Karpas-422 (cell line): ENCODE measurements around the gene SMTNL2. TPM values are rescaled to one million over a fixed set of nuclear protein-coding genes. Genes with fewer than 3 reads are reported as not detected.

Experiments
- DNase-seq: peaks from one replicate; pipeline ENCODE4 v3.0.0-alpha.2; 2015
- H2AFZ ChIP-seq: fragments of 200-600 bp; sonication (generic); 2 replicates; pipeline ENCODE4 v1.6.1; 2014; ENCODE audit warnings: antibody characterized with exemption, low read length, mixed read lengths
- H3K27ac ChIP-seq: fragments of 200-600 bp; sonication (generic); 2 replicates; pipeline ENCODE4 v1.5.1; 2014; ENCODE audit warnings: mild to moderate bottlenecking, low read length, moderate library complexity
- H3K27me3 ChIP-seq: fragments of 200-600 bp; sonication (generic); 2 replicates; pipeline ENCODE4 v1.6.1; 2014; ENCODE audit warnings: low read length, mixed read lengths
- H3K36me3 ChIP-seq: fragments of 200-600 bp; sonication (generic); 2 replicates; pipeline ENCODE4 v1.6.1; 2014; ENCODE audit warnings: low read length, mixed read lengths; ENCODE audit not compliant: insufficient read depth
- H3K4me1 ChIP-seq: fragments of 200-600 bp; sonication (generic); 2 replicates; pipeline ENCODE4 v1.6.1; 2014; ENCODE audit warnings: mild to moderate bottlenecking, low read length, mixed read lengths
- H3K4me2 ChIP-seq: fragments of 200-600 bp; sonication (generic); 2 replicates; pipeline ENCODE4 v1.6.1; 2014; ENCODE audit warnings: low read length, low read depth, mild to moderate bottlenecking; ENCODE audit not compliant: poor library complexity, severe bottlenecking
- H3K4me3 ChIP-seq: fragments of 200-600 bp; sonication (generic); 2 replicates; pipeline ENCODE4 v1.5.1; 2014; ENCODE audit warnings: mild to moderate bottlenecking, antibody characterized with exemption, low read length, mixed read lengths
- H3K79me2 ChIP-seq: fragments of 200-600 bp; sonication (generic); 2 replicates; pipeline ENCODE4 v1.6.1; 2014; ENCODE audit warnings: mild to moderate bottlenecking, low read length, mixed read lengths
- H3K9ac ChIP-seq: fragments of 200-600 bp; sonication (generic); 2 replicates; pipeline ENCODE4 v1.6.0; 2014; ENCODE audit warnings: low read length
- H3K9me2 ChIP-seq: fragments of 200-600 bp; sonication (generic), shearing (Covaris generic); replicated peaks from 2 replicates; pipeline ENCODE4 v1.6.0; 2014; ENCODE audit warnings: mild to moderate bottlenecking, low read length, moderate library complexity; ENCODE audit not compliant: insufficient read depth
- H3K9me3 ChIP-seq: fragments of 300-700, 200-600 bp; sonication (generic); 2 replicates; pipeline ENCODE4 v1.6.1; 2014; ENCODE audit warnings: low read length, mixed read lengths
- H4K20me1 ChIP-seq: fragments of 200-600 bp; sonication (generic); 2 replicates; pipeline ENCODE4 v1.6.1; 2014; ENCODE audit warnings: mild to moderate bottlenecking, antibody characterized with exemption, low read length, low read depth; ENCODE audit not compliant: insufficient read depth
- total RNA-seq: library from RNA; depleted of rRNA; stranded (reverse); fragments of >200 nt; shearing (Covaris generic); gene quantifications from 2 replicates; pipeline ENCODE4 v1.2.3, GENCODE V29; 2014; ENCODE audit warnings: low replicate concordance; rRNA removed

Gene SMTNL2
- 0.45 TPM in 1 of 2 replicates, not detected in the other for total RNA-seq

GRCh38 chr17:4584101-4584916 is at the start of gene SMTNL2:
Gene SMTNL2 (plus strand): TSS chr17:4584529. CDS start chr17:4584606, 77 bp downstream.
- Histone ChIP-seq H3K36me3 (no peaks in the 10 kb centered on the region), H3K9me3 (no peaks in the 10 kb centered on the region), H3K27me3 (no peaks in the 10 kb centered on the region), H3K27ac (no peak within 1 kb of the TSS), H3K79me2 (no peaks in the 10 kb centered on the region), H3K4me3 (no peak within 1 kb of the TSS), H4K20me1 (no peaks in the 10 kb centered on the region), H3K4me2 (no peak within 1 kb of the TSS), H2AFZ (no peak within 1 kb of the TSS), H3K4me1 (no peaks in the 10 kb centered on the region), H3K9me2 (no peaks in the 10 kb centered on the region), H3K9ac (no peak within 1 kb of the TSS)
- no peak for DNase-seq

- Histone ChIP-seq H3K4me3 (no peak overlapping the region), H4K20me1 (peaks cover 17% of the 10 kb centered on the region; the same call in 1 of the 2 replicates), H3K79me2 (no peaks in the 10 kb centered on the region), H3K27me3 (no peaks in the 10 kb centered on the region), H3K9me2 (no peaks in the 10 kb centered on the region), H3K9ac (no peak overlapping the region), H2AFZ (no peak overlapping the region), H3K36me3 (peaks cover 3% of the 10 kb centered on the region; the same call in 1 of the 2 replicates), H3K27ac (no peak overlapping the region), H3K9me3 (no peaks in the 10 kb centered on the region), H3K4me2 (no peak overlapping the region), H3K4me1 (no peaks in the 10 kb centered on the region)
- DNase-seq = peak; percentile 70
Observed at GRCh38 chr17:4534928-4535666, 49.2 kb upstream of the SMTNL2 start.

GRCh38 chr17:4535667-4536258 is 48.6 kb upstream of the SMTNL2 start:
- no peaks in the 10 kb centered on the region for H3K9me3 ChIP-seq
- H3K4me2 ChIP-seq = no peak overlapping the region
- H3K4me3 ChIP-seq = no peak overlapping the region
- no peaks in the 10 kb centered on the region for H3K27me3 ChIP-seq
- H3K4me1 ChIP-seq = no peaks in the 10 kb centered on the region
- no peak overlapping the region for H3K9ac ChIP-seq
- H3K79me2 ChIP-seq = no peaks in the 10 kb centered on the region
- no peak for DNase-seq
- peaks cover 3% of the 10 kb centered on the region; the same call in 1 of the 2 replicates for H3K36me3 ChIP-seq
- H2AFZ ChIP-seq = no peak overlapping the region
- H3K9me2 ChIP-seq = no peaks in the 10 kb centered on the region
- no peak overlapping the region for H3K27ac ChIP-seq
- peaks cover 20% of the 10 kb centered on the region; the same call in 1 of the 2 replicates for H4K20me1 ChIP-seq

GRCh38 chr17:4536259-4536741 is 48.0 kb upstream of the SMTNL2 start:
- Histone ChIP-seq H3K27me3 (no peaks in the 10 kb centered on the region), H3K4me1 (no peaks in the 10 kb centered on the region), H3K4me2 (no peak overlapping the region), H3K79me2 (no peaks in the 10 kb centered on the region), H4K20me1 (peaks cover 21% of the 10 kb centered on the region; the same call in 1 of the 2 replicates), H3K9me2 (no peaks in the 10 kb centered on the region), H3K27ac (no peak overlapping the region), H3K36me3 (peaks cover 4% of the 10 kb centered on the region; the same call in 1 of the 2 replicates), H3K9me3 (no peaks in the 10 kb centered on the region), H2AFZ (no peak overlapping the region), H3K4me3 (no peak overlapping the region), H3K9ac (no peak overlapping the region)
- DNase-seq = peak; percentile 58

GRCh38 chr17:4536742-4537411 is 47.5 kb upstream of the SMTNL2 start:
- no peaks in the 10 kb centered on the region for H3K4me1 ChIP-seq
- H3K9me3 ChIP-seq = no peaks in the 10 kb centered on the region
- H3K27me3 ChIP-seq = no peaks in the 10 kb centered on the region
- H3K36me3 ChIP-seq = peaks cover 9% of the 10 kb centered on the region; the same call in 1 of the 2 replicates
- no peak overlapping the region for H3K9ac ChIP-seq
- H3K9me2 ChIP-seq = no peaks in the 10 kb centered on the region
- H2AFZ ChIP-seq = no peak overlapping the region
- H3K4me3 ChIP-seq = no peak overlapping the region
- peaks cover 23% of the 10 kb centered on the region; the same call in 1 of the 2 replicates for H4K20me1 ChIP-seq
- no peak overlapping the region for H3K27ac ChIP-seq
- no peak for DNase-seq
- no peak overlapping the region for H3K4me2 ChIP-seq
- no peaks in the 10 kb centered on the region for H3K79me2 ChIP-seq

- Histone ChIP-seq H4K20me1 (peaks cover 23% of the 10 kb centered on the region; the same call in 1 of the 2 replicates), H3K4me3 (no peak overlapping the region), H3K4me2 (no peak overlapping the region), H3K4me1 (no peaks in the 10 kb centered on the region), H3K9ac (no peak overlapping the region), H3K27ac (no peak overlapping the region), H3K79me2 (no peaks in the 10 kb centered on the region), H3K36me3 (peaks cover 12% of the 10 kb centered on the region; the same call in 1 of the 2 replicates), H3K9me2 (no peaks in the 10 kb centered on the region), H3K9me3 (no peaks in the 10 kb centered on the region), H3K27me3 (no peaks in the 10 kb centered on the region), H2AFZ (no peak overlapping the region)
- no peak for DNase-seq
Observed at GRCh38 chr17:4537451-4538235, 46.7 kb upstream of the SMTNL2 start.

- H3K9ac ChIP-seq = no peak overlapping the region
- no peaks in the 10 kb centered on the region for H3K27me3 ChIP-seq
- H3K27ac ChIP-seq = no peak overlapping the region
- H3K9me3 ChIP-seq = no peaks in the 10 kb centered on the region
- no peak overlapping the region for H3K4me3 ChIP-seq
- H3K4me1 ChIP-seq = no peaks in the 10 kb centered on the region
- H3K79me2 ChIP-seq = no peaks in the 10 kb centered on the region
- peaks cover 12% of the 10 kb centered on the region; the same call in 1 of the 2 replicates for H3K36me3 ChIP-seq
- no peak overlapping the region for H2AFZ ChIP-seq
- H3K9me2 ChIP-seq = no peaks in the 10 kb centered on the region
- DNase-seq = no peak
- peaks cover 26% of the 10 kb centered on the region; the same call in 1 of the 2 replicates for H4K20me1 ChIP-seq
- H3K4me2 ChIP-seq = no peak overlapping the region
Observed at GRCh38 chr17:4538236-4539002, 45.9 kb upstream of the SMTNL2 start.
